Left colon (tissue), 2 donors: ENCODE measurements around the gene SART3. TPM values are rescaled to one million over a fixed set of nuclear protein-coding genes. Genes with fewer than 3 reads are reported as not detected.
"Not testable (repeated sequence)": the region's sequence is repeated elsewhere in the genome, so short reads cannot be mapped to it uniquely, and the experiment has no call there.

ENCODE experiments used
- ATAC-seq: fragments of 200-7000 bp; cut with Tn5 transposase; one replicate; pipeline ENCODE4 v1.9.1; 2020; ENCODE audit warnings: mild to moderate bottlenecking, moderate library complexity
- DNase-seq, 2 donors: peaks; one replicate each; pipeline ENCODE4 v3.0.0-alpha.2; 2020
- intact Hi-C, 2 donors: fragments of 100-400 bp; cut with DNase I in 1 of 2; cut with micrococcal nuclease in 1 of 2; formaldehyde crosslinking; loops; one replicate each; pipeline versions ENCODE4 v1.11.2 to v1.14.0; 2022; cut with DNase I, micrococcal nuclease
- total RNA-seq, 2 donors: library from RNA; stranded (reverse); fragmentation: NEBNext Ultra II Directional; extraction: Animal tissue kit (Norgen Biotek cat#: 25700); gene quantifications; one replicate each; pipeline ENCODE4 v1.2.1, GENCODE V29; 2021
- donor health status: DM: no; HTN: no; CAD: no.
- donor health status: DM: yes; HTN: yes; CAD: no.

Gene SART3
- total RNA-seq, 2 donors from 2014 or later, result 43.9 to 47.9 TPM

DNA sequence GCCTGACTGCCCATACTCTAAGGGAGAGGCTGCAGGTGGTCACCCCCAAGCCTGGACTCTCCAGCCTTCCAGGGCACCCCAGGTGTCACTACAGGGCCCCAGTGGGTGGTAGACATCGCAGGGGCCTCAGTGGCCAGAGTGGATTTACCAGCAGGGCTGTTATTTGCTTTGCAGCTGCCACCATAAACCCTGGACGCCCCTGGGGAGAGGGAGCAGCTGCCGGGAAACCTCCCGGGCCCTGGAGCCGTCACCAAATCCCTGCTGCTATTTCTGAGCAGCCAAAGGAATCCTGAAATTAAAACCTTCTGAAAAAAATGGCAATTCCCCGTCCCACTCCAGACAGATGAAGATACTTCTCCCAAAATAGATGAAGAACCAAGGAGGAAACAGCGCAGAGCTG is 23.0 kb upstream of the SART3 start:
- ATAC-seq (no peak), DNase-seq (no peak)
- intact Hi-C loops, result no loop called here

DNA sequence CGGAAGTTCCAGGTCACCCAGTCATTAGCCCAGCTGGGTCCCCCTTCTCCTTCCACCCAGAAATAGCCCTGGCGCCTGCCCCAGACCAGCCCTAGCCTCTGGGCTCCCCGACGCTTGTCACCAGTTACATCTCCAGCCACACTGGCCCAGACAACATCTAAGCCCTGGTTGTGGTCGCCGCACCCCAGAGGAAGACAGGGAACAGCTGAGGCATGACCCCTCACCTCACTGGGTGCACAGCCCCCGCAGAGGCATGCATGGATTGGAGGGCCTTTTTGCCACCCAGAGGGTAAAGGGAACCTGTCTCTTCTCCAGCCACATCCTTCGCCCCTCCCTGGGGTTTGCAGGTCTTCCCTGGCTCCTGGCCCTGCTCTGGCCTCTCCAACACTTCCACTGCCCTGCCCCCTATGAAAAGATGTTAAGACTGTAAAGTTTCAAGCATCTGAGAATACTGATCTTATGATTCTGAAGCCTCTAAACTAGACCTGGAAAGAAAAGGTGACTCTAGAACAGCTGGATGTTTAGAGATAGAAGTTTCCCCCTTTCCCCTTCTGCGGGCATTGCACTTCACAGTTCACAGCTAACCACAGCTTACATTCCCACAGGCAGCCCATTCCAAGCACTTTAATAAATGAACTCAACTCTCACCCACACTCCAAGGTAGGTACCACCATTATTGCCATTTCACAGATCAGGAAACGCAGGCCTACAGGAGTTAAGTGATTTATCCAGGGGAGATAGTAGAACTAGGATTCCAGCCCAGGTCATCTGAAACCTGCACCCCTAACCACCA is 22.2 kb upstream of the SART3 start:
- no peak for ATAC-seq
- intact Hi-C loops, result no loop called here
- DNase-seq, result no peak

DNA sequence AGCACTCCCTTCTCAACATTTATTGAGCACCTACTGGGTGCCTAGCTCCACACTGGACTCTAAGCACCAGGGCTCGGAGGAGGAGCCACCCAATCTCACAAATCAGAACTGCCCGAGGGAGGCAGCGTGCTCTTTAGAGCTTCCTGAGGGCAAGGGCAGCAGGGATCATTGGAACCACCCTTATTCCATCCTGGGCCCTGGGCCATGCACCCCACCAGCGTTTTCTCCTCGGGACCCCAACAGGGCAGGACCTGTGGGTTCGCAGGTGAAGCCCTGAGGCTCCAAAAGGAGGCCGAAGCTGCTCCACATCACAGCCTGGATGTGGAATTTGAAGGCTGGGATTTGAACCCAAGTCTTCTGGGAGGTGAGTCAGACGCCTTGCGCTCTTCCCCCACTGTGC is 21.5 kb upstream of the SART3 start:
- DNase-seq, result no peak
- no peak for ATAC-seq
- intact Hi-C loops, result no loop called here

DNA sequence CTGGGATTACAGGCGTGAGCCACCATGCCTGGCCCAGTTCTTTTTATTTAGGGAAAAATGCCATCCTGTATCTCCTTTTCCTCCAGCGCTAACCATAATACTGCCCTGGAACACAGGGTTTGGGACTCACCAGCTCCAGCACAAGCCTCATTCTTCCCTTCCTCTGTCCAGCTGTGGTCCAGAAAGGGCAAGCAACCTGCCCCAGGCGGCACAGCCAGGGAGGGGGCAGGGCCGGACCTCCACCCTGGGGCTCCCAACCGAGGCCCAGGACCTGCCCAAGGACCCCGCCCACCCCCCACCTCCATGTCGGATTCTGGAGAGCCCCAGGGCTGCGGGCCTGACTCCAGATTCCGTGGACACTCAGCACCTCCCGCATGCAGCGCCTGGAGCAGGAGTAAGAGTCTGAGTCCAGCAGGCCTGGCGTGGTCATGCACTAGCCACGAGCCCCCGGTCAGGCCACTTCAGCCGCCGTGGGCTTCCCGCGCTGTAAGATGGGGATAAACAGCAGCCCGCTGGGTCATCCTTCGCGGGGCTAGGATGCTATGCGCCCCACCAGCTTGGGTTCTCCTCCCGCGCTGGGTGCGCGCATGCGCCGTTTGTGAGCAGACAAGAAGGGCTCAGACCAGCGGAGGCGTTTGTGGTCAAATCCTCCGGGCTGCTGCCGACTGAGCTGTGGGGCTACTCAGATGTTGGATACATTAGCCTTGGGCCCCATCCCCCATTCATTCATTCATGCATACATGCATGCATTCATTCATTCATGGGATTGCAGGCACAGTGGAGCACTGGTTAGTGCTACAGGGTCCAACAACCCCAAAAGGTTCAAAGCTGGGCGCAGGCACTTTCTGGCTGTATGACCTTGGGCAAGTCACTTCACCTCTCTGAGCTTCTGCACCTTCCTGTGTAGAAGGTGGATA is 20.6 kb upstream of the SART3 start:
- DNase-seq (no peak), ATAC-seq (no peak)
- intact Hi-C loops, result no loop called here

DNA sequence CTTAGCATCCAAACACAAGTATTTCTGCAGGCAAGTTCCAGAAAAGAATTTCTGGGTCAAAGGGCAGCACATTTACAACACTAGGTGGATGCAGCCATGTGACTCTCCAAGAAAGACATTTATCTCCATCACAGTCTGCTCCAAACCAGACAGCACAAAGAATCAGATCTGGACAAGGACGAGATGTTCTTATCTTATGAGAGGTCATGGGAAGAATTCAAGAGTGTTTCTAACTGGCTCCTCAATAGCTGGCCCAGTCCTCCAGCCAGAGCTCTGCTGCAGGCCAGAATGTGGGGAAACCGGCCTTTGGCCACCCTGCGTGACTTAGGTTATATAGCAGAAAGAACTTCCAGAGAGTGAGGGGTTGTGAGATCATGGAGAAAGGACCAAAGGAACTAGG is 19.6 kb upstream of the SART3 start:
- DNase-seq, result no peak
- intact Hi-C loops, result no loop called here
- no peak for ATAC-seq

DNA sequence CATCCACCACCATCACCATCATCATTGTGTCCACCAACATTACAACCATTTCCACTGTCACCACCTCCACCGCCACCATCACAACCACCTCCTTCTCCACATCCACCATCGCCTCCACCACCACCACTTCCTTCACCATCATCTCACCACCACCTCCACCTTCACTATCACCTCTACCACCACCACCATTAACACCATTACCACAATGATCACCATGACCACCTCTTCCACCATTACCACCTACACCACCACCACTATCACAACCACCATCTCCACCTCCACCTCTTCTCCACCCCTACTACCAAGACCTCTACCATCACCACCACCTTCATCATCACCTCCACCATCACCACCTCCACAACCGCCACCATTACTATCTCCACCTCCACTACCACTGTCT is 17.8 kb upstream of the SART3 start:
- DNase-seq (no peak), ATAC-seq (no peak)
- intact Hi-C loops, result no loop called here

DNA sequence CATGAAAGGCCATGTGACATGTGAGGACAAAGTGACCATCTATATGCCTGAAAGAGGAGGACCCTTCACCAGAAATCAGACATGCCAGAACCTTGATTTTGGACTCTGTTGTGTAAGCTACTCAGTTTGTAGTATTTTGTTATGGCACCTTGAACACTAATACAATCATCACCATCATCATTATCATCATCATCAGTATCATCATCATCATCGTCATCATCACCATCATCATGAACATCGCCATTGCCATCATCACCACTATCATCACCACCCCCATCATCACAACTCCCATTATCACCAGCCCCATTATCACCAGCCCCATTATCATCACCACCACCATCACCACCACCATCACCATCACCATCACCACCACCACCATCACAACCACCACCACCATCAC is 17.3 kb upstream of the SART3 start:
- DNase-seq (no peak), ATAC-seq (no peak)
- intact Hi-C loops, result no loop called here

DNA sequence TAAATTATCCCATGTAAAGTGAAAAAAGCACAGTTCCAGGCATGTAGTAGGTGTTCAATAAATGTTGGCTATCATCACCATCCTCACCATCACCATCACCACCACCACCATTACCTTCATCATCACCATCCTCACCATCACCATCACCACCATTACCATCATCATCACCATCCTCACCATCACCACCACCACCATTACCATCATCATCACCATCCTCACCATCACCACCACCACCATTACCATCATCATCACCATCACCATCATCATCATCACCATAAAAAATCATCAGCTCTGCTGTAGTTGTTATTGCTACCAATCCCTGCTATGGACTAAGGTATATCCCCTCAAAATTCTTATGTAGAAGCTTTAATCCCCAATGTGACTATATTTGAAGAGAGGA is 16.5 kb upstream of the SART3 start:
- intact Hi-C loops, result no loop called here
- DNase-seq (no peak), ATAC-seq (no peak)

DNA sequence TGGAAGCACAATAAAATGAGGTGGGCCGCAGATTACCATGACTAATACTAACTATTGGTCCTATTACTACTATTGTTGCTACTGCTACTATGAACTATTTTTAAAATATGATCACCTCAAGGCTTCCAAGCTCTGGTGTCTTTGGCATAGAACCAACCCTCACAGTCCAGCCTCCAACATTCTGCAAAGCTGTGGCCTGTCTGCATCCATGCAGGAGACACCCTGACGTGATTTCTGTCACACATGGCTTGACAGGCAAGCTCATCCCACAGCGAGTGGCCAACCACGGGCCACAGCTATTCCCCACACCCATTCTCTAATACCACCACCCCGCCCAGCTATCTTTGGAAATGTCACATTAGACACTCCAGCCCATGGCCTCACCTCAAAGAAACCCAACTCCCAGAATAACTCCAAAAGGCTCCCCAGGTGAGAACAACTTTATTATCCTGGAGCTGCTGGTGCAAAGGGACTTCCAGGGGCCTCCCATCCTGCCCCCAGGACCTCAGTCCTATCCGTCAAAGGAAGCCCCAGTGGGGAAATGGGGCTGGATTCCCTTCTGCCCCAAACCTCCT is 15.8 kb upstream of the SART3 start:
- intact Hi-C loops, result no loop called here
- no peak for ATAC-seq
- no peak for DNase-seq

DNA sequence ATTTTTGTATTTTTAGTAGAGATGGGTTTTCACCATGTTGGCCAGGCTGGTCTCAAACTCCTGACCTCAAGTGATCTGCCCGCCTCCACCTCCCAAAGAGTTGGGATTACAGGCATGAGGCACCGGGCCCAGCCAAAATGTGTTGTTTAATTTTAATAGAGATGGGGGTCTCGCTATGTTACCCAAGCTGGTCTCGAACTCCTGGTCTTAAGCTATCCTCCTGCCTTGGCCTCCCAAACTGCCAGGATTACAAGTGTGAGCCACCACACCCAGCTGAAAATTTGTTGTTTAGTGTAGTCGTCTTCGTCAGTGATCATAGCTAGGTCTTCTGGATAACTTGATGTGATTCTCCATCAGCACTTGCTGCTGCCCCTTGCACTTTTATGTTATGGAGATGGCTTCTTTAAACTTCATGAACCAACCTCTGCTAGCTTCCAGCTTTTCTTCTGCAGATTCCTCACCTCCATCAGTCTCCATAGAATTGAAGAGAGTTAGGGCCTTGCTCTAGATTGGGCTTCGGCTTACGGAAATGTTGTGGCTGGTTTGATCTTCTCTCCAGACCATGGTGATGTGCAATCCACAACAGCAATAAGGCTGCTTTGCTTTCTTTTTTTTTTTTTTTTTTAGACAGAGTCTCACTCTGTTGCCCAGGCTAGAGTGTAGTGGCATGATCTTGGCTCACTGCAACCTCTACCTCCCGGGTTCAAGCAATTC is 14.4 kb upstream of the SART3 start:
- DNase-seq (no peak), ATAC-seq (no peak)
- intact Hi-C loops, result no loop called here

DNA sequence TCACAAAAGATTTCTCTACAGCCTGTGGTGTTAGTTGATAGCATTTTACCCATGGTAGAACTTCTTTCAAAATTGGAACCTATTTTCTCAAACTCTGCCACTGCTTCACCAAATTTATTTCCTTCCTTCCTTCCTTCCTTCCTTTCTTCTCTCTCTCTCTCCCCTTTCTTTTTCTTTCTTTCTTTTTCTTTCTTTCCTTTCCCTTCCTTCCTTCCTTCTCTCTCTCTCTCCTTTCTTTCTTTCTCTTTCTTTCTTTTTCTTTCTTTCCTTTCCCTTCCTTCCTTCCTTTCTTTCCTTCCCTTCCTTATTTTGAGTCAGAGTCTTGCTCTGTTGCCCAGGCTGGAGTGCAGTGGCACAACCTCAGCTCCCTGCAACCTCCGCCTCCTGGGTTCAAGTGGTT is 13.3 kb upstream of the SART3 start:
- ATAC-seq, intact Hi-C loops, DNase-seq: not testable (repeated sequence)

DNA sequence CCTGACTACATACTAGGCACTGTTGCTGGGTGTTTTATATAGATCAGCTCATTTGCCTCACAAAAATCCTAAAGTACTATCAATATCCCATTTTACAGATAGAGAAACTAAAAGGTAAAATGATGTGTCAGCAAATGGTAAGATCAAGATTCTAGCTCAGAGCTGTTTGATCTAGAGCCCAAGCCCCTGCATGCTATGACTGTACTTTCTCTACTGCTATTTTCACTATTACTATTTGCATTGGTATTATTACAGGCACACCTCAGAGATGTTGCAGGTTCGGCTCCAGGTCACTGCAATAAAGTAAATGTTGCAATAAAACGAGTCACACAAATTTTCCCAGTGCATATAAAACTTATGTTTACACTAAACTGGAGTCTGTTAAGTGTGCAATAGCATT is 12.3 kb upstream of the SART3 start:
- DNase-seq, result no peak
- intact Hi-C loops, result no loop called here
- ATAC-seq, result peak; percentile 73

DNA sequence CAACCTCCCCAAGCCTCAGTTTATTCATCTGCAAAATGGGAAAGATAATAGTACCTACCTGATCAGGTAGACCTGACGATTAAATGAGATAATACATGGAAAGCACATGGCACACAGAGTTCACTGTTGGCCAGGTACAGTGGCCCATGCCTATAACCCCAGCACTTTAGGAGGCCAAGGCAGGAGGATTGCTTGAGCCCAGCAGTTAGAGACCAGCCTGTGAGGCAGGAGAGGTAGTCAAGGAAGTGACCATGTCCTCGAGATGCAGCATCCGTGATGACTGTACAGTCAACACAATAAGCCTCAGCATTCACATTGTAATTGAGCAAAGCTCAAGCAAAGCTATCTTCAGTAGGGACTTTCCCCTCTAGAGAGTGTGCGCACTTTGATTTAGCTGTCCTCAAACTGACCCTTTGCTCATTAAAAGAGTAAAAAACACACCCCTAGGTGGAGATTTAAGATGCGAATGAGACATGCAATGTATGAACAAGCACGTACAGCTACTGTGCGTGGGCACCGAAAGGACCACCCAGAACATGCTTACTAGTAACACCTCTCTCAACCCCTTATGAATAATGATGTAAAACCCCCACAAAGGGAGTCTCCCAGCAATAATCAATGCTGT is 11.3 kb upstream of the SART3 start:
- ATAC-seq, result peak; percentile 86
- intact Hi-C loops, result no loop called here

DNA sequence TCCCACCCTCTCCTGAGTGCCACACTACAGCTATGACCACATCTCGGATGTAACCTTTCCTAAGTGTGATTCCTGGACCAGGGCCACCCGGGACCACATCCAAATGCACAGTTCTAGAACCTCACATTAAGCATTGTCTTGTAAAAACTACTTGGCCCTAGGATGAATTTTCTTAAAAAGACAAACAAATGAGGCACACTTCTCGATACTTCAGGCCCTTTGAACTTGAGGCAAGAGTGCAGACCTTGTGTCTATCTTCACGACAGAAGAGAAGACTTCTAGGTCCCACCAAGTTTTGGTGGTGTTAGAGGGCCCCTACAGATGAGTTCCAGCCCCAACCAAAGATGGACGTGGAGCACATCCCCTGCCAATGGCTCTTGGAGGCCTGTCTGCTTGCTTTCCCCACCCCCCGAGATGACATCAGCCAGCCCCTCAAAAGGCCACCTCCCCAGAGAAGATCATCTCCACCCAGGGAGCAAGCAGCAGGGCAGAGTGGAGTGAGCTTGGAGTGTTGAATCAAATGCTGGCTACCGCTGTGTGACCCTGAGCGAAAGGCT is 10.7 kb upstream of the SART3 start:
- no peak for DNase-seq
- no peak for ATAC-seq
- intact Hi-C loops, result no loop called here

More for the DNA sequence above, 11.3 kb upstream of the SART3 start:
- no peak for DNase-seq

DNA sequence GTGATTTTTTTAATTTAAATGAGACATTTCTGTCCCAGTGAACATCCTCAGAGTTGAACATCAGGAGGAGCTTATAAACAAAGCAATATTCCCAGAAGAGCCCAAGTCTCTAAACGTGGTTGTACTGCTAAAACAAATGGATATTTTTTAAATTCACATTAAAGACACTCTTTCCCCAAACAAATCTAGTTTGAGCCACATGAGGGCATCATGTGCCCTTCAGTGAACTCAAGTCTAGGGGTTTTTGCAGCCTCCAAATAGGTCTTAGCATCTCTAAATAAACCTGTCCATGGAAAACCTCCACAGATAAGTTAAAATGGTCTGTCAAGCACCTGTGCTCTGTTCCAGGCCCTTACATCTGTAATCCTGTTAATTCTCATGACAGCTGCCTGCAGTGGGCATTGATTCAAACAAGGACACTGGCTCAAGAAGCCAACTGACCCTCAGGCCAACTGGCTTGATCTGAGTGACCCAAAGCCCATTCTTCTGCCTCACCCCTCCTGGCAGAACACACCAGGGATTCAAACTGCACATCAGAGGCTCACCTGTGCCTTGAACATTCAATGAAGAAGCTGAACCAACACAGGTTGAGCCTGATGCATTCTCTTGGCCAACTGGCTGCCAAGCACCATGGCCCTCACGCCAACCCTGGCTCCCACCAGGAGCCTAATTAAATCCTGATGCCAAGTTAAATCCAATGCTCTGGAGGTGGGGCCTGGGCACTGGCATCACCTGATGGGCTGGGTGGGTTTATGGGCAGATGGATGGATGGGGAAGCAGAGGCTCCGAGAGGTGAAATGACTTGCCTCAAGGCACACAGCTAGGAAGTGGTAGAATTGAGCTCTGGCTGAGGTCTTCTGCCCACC is 10.0 kb upstream of the SART3 start:
- ATAC-seq (no peak), DNase-seq (no peak)
- intact Hi-C loops, result no loop called here

DNA sequence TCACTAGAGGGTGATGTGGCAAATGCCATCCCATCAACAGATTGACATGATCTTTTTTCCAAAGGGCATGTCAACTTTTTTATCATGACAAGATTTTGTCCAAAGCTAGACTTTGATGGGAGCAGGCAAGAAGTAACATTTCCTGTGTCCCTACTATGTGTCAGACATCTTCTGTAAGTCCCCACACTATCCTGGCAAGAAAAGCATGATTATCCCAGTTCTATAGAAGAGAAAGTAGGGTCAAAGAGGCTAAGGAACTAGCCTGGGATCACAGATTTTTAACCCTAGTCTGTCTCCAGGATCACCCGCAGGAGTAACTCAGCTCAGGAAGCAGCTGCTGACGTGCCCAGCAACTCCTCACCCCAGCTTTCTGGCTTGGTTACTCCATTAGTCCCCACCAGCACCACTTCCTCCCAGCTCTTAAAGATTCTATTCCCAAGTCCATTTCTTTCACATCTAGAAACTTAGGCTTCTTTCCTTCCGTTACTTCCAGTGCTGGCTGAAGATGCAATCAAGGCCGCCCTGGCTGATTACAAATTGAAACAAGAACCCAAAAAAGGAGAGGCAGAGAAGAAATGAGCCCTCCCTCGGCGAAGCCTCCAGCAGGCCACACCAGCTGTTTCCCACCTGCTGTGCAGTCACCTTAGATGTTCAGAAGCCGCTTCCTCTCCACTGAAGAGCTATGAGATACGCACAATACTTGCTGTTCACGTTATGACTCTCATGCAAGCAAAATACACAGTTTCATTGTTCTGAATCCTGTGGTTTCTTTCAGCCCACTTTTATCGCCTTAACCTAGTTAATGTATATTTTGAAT is 7.6 kb upstream of the SART3 start:
- intact Hi-C loops, result loop anchor here in 1 of 2 donors (5.0 to 10.0 kb wide), 4 partner anchors 49 to 526 kb away; partner anchors contain the start of genes ALKBH2, SSH1 and UNG

More for the DNA sequence above, 7.6 kb upstream of the SART3 start:
- no peak for DNase-seq
- no peak for ATAC-seq
